ENCODE results near the gene PTPN11.
"Not testable (repeated sequence)": the region's sequence is repeated elsewhere in the genome, so short reads cannot be mapped to it uniquely, and the experiment has no call there.

Gene PTPN11

DNA sequence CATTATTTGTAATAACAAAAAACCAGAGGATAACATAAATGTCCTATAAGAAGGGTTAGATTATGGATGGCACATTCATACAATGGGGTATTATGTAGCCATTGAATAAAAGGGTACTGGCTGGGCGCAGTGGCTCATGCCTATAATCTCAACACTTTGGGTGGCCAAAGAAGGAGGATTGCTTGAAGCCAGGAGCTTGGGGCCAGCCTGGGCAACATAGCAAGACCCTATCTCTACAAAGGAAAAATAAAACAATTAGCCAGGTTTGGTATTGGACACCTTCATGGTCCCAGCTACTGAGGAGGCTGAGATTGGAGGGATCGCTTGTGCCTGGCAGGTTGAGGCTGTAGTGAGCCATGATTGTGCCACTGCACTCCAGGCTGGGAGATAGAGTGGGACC, 14.8 kb downstream of the PTPN11 start:
- no peaks in the 10 kb centered on the region for H3K36me3 ChIP-seq (ENCODE audit: insufficient read depth)
- H2AFZ ChIP-seq (ENCODE audit: low read depth): no peak overlapping the region
- no peaks in the 10 kb centered on the region for H3K27me3 ChIP-seq (ENCODE audit: insufficient read depth, low read depth)
- no peak overlapping the region for H3K4me2 ChIP-seq
- H4K20me1 ChIP-seq (ENCODE audit: insufficient read depth): no peaks in the 10 kb centered on the region
- H3K79me2 ChIP-seq (ENCODE audit: insufficient read depth, low read depth): peaks cover 15% of the 10 kb centered on the region; the same call in 1 of the 2 replicates
- no peaks in the 10 kb centered on the region for H3K4me1 ChIP-seq (ENCODE audit: low read depth, poor library complexity, severe bottlenecking)
- no peak overlapping the region for H3K4me3 ChIP-seq (IDR thresholded peaks at IDR 0.05; ENCODE audit: insufficient read depth, low read depth, low read length)
- TF ChIP-seq, protein P1, sequence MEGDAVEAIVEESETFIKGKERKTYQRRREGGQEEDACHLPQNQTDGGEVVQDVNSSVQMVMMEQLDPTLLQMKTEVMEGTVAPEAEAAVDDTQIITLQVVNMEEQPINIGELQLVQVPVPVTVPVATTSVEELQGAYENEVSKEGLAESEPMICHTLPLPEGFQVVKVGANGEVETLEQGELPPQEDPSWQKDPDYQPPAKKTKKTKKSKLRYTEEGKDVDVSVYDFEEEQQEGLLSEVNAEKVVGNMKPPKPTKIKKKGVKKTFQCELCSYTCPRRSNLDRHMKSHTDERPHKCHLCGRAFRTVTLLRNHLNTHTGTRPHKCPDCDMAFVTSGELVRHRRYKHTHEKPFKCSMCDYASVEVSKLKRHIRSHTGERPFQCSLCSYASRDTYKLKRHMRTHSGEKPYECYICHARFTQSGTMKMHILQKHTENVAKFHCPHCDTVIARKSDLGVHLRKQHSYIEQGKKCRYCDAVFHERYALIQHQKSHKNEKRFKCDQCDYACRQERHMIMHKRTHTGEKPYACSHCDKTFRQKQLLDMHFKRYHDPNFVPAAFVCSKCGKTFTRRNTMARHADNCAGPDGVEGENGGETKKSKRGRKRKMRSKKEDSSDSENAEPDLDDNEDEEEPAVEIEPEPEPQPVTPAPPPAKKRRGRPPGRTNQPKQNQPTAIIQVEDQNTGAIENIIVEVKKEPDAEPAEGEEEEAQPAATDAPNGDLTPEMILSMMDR (conservative IDR thresholded peaks at IDR 0.05; ENCODE audit: low read depth, low read length): no peak
- no peak overlapping the region for H3K9ac ChIP-seq
- no peak overlapping the region for H3K27ac ChIP-seq

DNA sequence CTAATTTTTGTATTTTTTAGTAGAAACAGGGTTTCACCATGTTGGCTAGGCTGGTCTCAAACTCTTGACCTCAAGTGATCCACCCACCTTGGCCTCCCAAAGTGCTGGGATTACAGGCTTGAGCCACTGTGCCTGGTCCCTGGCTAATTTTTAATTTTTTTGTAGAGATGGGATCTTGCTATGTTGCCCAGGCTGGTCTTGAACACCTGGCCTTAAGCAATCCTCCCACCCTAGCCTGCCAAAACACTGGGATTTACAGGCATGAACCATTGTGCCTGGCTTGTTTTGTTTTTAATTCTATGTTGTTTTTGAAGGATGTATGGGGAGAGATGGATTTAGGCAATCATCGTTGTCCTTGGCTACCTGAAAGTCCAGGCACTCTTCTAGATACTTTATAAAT, 19.9 kb downstream of the PTPN11 start:
- not testable (repeated sequence) for H3K27ac ChIP-seq; H3K4me1 ChIP-seq (ENCODE audit: low read depth, poor library complexity, severe bottlenecking); H4K20me1 ChIP-seq (ENCODE audit: insufficient read depth); H3K4me3 ChIP-seq (IDR thresholded peaks at IDR 0.05; ENCODE audit: insufficient read depth, low read depth, low read length); H3K79me2 ChIP-seq (ENCODE audit: insufficient read depth, low read depth); H2AFZ ChIP-seq (ENCODE audit: low read depth); H3K9ac ChIP-seq; H3K4me2 ChIP-seq; H3K36me3 ChIP-seq (ENCODE audit: insufficient read depth); H3K27me3 ChIP-seq (ENCODE audit: insufficient read depth, low read depth)

DNA sequence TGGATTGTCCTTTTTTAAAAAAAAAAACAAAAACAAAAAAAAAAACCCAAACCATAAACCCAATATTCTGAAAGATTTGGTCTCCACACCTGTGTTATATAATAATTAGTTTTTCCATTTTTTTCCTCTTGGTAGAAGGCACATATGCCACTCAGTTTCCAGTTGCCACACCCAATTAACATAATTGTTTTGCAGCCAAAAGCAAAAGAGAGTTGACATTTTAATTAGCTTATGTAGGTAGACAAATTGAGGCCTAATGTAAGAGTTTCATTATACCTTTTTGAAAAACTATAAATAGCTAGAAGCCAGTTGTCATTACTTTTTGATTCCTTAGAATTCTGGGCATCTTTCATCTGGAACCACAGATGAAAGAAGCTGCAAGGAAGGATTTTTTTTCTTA, 21.0 kb downstream of the PTPN11 start:
- Histone ChIP-seq H3K4me1 (ENCODE audit: low read depth, poor library complexity, severe bottlenecking) (no peaks in the 10 kb centered on the region), H3K9ac (no peak overlapping the region), H3K4me2 (no peak overlapping the region), H3K27me3 (ENCODE audit: insufficient read depth, low read depth) (no peaks in the 10 kb centered on the region), H3K4me3 (IDR thresholded peaks at IDR 0.05; ENCODE audit: insufficient read depth, low read depth, low read length) (no peak overlapping the region), H4K20me1 (ENCODE audit: insufficient read depth) (no peaks in the 10 kb centered on the region), H2AFZ (ENCODE audit: low read depth) (no peak overlapping the region), H3K36me3 (ENCODE audit: insufficient read depth) (no peaks in the 10 kb centered on the region), H3K79me2 (ENCODE audit: insufficient read depth, low read depth) (peaks cover 3% of the 10 kb centered on the region; the same call in 1 of the 2 replicates), H3K27ac (no peak overlapping the region)
- TF ChIP-seq, protein P1 (conservative IDR thresholded peaks at IDR 0.05; ENCODE audit: low read depth, low read length): no peak

DNA sequence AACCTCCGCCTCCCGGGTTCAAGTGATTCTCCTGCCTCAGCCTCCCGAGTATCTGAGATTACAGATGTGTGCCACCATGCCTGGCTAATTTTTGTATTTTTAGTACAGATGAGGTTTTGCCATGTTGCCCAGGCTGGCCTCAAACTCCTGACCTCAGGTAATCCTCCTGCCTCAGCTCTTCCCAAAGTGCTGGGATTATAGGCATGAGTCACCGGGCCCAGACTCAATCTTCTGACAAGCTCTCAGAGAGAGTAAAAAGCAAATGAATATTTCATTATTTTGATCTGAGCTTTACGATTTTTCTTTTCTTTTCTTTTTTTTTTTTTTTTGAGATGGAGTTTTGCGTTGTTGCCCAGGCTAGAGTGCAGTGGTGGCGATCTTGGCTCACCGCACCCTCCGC, 21.9 kb downstream of the PTPN11 start:
- not testable (repeated sequence) for H3K36me3 ChIP-seq (ENCODE audit: insufficient read depth); H3K79me2 ChIP-seq (ENCODE audit: insufficient read depth, low read depth); H3K27ac ChIP-seq; H3K4me1 ChIP-seq (ENCODE audit: low read depth, poor library complexity, severe bottlenecking); H2AFZ ChIP-seq (ENCODE audit: low read depth); H4K20me1 ChIP-seq (ENCODE audit: insufficient read depth); H3K4me3 ChIP-seq (IDR thresholded peaks at IDR 0.05; ENCODE audit: insufficient read depth, low read depth, low read length); H3K27me3 ChIP-seq (ENCODE audit: insufficient read depth, low read depth); H3K9ac ChIP-seq; H3K4me2 ChIP-seq

DNA sequence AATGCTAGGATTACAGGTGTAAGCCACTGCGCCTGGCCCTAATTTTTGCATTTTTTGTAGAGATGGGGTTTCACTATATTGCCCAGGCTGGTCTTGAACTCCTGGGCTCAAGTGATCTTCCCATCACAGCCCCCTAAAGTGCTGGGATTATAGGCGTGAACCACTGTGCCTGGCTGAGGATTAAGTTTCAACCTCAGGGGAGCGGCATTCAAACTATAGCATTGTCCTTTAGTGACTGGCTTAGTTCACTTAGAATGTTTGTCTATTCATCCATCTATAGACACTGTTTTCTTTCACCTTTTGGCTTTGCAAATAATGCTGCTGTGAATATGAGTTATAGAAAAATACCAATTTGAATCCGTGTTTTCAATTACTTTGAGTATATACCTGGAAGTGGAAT, 25.2 kb downstream of the PTPN11 start:
- Histone ChIP-seq H3K27ac (no peak overlapping the region), H2AFZ (ENCODE audit: low read depth) (no peak overlapping the region), H3K4me1 (ENCODE audit: low read depth, poor library complexity, severe bottlenecking) (no peaks in the 10 kb centered on the region), H3K79me2 (ENCODE audit: insufficient read depth, low read depth) (no peaks in the 10 kb centered on the region), H3K9ac (no peak overlapping the region), H3K4me2 (no peak overlapping the region), H3K4me3 (IDR thresholded peaks at IDR 0.05; ENCODE audit: insufficient read depth, low read depth, low read length) (no peak overlapping the region), H4K20me1 (ENCODE audit: insufficient read depth) (no peaks in the 10 kb centered on the region), H3K27me3 (ENCODE audit: insufficient read depth, low read depth) (no peaks in the 10 kb centered on the region), H3K36me3 (ENCODE audit: insufficient read depth) (no peaks in the 10 kb centered on the region)
- TF ChIP-seq, protein P1 (conservative IDR thresholded peaks at IDR 0.05; ENCODE audit: low read depth, low read length): no peak
